SKM-1 (cell line): Measurements from ENCODE around the gene MAPK9.
"Not testable (repeated sequence)": the region's sequence is repeated elsewhere in the genome, so short reads cannot be mapped to it uniquely, and the experiment has no call there.

ENCODE experiments used
- DNase-seq: peaks from one replicate; lab custom pipeline; 2025; ENCODE audit not compliant: unreplicated experiment; lab: John Stamatoyannopoulos, UW

Gene MAPK9

DNA sequence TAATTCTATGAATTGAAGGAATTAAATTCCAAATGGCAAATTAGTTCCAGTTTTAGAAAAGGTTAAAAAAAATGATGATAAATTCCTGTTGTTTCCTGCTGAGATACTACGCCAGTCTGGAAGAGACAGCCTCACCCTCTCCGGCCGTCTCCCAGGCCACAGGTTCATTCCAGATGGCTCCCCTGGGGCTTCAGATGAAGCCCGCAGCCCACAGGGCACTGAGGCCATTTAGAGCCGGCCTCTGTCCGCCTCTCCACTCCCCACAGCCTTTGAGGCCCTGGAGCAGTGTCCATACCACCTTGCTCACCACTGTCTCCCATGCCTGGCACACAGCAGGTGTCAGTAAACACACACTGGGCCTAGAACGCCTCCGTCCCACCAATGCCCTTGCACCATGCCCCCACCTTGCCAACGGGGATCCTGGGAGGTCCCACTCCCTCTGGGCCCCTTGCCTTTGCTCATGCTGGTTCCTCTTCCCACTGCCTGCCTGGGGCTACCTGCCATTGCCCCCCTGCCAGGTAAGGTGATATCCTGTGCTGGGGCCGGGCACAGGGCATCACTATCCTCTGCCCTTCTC is 35.2 kb upstream of the MAPK9 start:
- DNase-seq: no peak

DNA sequence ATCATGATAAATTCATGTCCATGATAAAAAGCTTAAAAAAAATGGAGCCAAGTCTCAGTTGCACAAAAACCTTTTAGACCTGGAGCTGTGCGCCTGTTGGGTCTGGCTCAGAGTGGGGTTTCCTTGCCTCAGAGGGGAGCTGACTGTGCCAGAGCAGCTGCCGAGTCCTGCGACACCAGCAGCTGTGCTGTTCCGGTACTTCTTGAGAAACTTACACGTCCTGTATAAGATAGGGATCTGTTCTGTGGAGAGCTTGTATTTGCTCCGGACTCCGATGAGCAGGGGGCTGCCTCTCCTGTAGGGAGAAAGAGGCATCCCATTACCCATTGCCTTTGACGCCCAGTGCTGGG is 32.7 kb upstream of the MAPK9 start:
- DNase-seq: no peak

DNA sequence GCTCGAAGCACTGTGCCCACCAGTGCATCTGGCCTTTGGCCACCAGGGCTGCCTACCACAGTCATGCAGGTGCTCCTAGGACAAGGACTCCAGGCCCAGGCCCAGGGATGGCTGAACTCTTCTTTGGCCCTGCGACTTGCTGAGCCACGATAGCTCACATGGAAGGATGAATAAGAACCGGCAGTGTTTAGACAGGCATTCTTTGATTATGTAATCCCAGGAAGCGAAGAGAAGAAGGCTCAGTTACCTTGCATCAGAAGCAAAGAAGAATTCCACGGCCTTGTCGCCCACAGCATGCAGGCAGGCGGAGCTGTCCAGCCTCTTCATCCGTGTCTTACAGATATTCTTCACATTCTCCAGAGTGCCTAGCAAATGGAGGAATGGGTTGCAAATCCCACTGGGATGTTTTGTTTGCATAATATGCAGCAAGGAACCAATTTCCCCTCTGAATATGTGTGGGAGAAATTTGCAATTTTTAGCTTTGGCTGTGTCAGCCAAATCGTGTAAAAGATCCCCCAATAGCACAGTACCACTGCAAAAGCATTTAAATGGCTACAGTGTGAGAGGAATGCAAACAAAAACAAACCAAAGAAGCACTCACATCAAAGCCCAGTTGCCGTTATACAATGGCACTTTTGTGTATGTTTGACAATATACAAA is 32.2 kb upstream of the MAPK9 start:
- DNase-seq: no peak

DNA sequence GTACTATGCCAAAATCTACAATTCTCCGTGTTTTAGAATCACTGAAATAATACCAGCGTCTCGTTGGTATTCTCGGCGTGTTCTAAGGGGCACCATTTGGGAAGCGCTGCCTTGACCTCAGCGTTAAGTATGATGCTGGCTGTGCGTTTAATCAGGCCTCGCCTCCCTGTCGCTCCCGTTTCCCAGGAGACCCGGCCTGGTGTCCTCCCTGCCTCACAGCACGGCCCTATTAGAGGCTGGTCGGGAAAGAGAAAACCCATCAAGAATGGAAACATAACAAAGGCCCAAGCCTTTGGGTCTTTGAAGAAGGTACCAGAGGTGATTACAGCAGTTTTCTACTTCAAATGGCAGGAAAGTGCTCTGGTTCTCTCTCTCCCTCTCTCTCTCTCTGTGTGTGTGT is 31.3 kb upstream of the MAPK9 start:
- DNase-seq: no peak

DNA sequence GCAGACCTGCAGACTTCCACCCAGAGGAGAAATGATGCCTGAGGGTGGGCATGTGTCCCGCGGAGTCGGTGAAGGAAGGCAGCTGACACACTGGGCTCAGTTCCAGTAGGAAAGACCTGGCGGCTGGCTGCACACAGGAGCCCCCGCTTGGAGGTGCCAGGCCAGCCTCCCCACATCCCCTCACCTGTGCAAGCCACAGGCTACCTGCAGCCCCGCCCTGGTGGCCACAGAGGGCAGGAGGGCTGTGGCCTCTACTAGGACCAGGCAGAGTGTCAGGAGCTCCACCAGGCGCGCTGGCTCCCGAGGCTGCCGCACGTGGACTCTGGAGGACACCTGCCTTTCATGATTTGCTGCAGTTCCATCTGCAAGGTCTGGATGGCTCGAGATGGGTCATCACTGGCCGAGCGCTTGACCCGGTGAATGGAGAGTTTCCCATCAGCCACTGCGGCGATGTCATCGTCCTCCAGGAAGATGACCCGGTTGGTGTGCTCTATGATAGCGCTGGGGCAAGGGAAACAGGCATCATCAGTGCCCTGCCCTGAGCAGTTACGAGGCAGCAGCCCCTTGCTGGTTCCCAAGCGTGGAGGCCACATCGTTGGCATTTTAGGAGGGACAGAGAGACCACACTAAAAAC is 26.7 kb upstream of the MAPK9 start:
- no peak for DNase-seq

DNA sequence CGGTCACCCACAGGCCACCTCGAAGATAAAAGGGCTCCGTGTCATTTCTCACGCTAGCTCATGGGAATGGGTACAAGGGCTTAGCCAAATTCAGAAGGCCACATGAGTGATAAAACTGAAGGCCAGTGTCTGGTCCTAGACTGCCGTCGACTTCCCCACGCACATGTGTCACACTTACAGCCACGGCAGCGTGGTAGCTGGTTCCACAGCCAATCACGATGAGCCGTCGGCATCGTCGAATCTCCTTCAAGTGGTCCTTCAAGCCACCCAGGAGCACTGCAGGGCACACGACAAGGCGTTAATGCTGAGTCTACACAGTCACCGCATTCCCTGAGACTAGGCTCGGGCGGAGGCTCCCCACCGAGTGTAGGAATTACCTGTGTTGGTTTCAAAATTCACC is 24.7 kb upstream of the MAPK9 start:
- DNase-seq: no peak

DNA sequence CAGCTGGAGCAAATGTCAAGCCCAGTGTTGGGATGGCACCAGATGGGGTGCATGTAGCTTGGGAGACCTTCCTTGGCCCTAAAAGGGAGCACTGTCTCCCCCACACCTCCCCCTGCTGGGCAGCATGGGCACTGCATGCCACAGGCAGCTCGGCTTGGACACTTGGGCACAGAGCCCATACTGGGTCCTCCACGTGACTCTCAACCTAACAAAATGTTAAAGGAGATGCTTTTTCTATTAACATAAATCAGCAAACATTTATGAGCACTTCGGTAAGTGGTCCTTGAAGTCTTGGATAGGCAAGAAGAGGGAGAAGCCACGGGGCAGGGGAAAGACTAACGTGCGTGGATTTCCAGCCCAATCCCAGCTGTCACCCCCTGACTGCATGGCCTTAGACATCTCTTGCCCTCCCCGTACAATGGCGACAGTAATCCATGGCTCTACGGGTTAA is 23.9 kb upstream of the MAPK9 start:
- DNase-seq: no peak

DNA sequence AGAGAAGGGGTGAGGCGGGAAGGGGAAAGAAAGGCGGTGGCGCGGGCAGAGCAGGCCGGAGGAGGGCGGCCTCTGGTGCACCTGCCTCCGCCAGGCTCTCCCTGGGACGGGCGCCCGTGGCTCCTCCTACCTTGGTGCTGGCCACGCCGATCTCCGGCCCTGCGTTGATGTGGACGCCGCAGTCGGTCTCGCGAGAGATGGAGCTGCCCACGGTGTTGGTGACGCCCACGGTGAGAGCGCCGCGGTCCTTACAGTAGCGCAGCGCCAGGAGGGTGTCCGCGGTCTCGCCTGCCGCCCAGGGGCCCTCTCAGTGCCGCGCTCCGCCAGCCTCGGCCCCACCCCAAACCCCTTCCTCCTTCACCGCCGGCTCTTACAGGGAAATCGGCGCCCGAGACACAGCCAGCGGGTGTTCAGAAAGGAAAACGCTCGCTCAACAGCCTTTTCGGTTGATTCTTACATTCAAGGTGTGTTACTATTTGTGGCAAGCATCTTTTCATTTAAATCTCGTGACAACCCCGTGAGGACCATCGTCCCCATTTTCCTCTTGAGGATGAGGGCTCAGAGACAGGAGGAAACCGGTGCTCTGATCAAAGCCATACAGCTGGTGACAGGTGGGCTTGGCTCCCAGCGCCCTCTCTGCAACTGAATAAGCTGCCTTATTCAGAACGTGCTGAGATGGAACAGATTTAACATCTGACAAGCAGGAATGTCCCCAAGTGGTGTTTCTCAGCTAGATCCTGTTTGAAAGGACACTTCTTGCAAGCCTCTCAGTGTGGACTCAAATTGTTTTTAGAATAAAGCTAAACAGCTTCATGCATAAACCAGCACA is 22.0 kb upstream of the MAPK9 start:
- DNase-seq: peak; percentile 91

DNA sequence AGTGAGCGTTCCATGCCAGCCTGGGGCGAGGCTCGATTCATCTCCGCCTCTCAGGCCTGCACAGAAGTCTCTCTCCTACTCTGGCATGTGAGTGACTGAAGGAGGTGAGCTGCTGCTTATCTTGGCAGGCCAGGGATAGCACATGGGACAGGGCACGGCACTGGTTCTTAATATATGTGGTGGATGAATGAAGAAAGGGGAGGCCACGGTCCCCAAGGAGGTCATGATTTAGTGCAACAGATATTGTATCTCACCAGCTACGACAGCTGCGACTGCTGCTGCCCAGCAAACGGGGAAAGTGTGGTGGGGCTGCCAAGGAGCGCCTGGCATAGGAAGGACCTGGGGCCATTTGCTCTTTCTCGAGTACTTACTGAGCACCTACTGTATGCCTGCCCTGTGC is 19.3 kb upstream of the MAPK9 start:
- no peak for DNase-seq

DNA sequence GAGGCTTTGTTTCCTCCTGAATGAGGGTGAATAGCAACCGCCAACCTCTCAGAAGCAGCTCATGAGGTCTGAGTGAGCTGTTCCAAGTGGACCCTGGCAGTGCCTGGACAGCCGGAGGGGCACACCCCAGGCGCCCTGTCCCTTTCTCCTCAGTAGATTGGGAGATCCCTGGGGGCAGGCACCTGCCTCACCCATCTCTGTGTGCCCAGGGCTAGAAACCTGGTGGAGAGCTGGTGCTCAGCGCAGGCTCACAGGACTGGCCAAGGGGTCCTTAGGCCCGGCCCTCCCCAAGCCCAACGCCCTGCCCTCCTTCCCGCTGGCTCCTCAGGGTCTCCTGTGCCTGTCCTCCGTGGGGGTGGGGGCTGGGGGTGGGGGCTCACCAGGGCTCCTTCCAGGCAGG is 14.9 kb upstream of the MAPK9 start:
- DNase-seq: no peak

DNA sequence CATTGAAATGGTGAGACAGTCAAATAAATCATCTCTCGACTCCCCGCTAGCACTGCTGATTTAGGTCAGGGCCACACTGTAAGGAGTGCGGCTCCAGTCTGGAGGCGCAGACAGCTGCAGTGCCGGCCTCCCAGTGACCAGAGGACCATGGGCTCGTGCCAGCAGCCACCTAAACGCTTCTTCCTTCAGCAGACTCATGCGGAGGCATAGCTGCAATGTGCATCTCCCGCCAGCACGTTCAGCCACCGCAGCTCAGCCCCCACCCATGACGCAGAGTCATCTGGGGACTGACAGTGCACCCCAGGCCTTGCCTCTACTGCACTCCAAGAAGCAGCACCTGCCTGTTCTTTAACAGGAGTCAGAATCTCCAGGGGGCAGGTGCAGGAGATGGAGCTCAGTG is 13.6 kb upstream of the MAPK9 start:
- no peak for DNase-seq

DNA sequence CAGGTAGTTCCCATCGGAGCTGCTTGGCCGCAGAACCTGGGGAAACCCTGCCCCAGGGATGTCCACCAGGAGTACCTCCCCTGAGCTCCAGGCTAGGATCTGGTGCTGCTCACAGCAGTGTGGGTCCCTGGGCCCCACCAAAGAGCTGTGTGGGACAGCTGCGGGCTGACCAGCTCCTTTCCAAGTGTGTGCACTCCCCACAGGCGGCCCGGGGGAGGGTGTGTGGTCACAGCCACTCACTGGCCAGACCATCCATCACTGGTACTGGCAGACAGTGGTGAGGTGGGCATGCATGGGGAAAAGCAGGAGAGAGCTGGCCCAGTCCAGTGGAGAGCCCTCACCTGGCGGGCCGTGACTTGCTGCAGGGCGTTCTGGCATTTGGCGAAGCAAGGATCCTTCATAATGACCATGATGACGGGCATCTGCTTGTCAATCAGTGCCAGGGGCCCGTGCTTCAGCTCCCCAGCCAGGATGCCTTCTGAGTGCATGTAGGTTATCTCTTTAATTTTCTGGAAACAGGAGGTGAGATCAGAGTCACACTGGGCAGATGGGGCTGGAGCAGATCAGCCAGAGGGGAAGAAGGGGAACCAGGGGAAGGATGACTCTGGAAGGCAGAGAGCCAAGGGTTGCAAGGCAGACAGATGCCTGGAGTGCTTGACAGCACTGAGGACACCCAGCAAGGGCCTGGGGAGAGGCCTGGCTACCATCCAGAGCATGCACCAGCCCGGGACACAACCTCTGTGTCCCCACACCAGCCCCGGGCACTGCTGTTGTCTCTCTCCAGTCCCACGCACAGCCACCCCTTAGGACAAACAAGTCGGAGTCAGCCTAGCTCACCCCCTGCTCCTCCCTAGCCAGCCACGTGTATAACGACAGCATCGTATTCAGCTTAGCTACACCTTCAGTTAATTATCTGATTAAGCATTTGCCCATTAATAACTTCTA is 12.8 kb upstream of the MAPK9 start:
- no peak for DNase-seq

DNA sequence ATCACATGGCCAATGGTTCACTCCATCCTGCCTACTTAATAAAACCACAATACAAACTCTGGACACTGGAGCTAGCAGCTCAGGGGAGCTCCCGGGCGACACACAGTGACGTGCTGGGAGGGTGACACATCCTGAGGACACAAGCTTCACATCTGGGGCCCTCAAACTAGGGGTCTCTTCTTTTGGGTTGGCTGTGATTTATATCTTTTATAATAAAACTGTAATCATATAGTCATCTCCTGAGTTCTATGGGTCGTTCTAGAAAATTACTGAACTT is 12.1 kb upstream of the MAPK9 start:
- DNase-seq: no peak

DNA sequence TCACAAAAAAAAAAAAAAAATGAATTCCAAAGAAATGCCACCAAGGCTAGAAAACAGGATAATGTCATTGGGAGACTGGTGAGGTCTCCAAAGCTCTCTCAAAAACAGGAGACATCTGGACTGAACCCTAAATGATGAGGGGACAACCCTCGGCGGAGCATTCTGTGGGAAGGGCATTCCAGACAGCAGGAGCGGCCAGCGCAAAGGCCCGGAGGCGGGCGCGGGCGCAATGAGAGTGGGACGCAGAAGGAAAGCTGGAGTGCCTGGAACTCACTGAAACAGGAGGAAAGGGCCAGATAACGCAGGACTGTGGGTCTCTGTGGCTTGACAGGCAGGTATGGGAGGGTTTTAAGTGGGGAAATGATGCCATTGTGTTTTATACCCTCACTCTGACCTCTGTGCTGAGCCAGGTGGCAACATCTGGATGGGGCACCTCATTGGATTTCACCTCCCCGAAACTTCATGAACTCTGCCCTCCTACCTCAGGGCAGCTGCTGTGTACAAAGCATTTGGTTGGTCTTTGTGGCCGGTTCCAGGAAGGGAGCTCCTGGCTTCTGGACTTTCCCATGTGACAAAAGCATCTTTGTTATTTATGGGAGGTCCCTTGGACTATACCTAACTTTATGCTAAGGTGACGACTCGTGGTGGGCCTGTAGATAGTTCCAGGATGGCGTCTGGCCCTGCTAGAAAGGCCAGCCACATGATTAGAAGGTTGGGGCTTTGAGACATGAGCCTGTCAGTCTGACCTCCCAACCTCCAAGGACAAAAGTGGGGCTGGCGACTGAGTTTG is 11.5 kb upstream of the MAPK9 start:
- no peak for DNase-seq

DNA sequence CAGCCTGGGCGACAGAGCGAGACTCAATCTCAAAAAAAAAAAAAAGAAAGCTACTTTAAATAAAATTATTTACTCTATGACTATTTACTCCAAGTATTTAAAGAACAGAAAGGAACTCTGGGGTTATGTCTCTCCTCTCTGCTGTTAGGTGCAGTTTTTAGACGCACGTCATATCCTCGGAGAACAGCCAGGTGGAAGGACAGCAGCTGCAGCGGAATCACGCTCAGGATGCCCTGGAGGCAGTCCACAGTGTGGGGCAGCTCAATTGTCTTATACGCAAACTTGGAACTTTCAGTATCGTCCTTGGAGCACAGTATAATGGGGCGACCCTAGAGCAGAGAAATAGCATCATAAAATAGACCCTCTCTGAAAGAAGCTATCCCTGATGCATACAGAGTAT is 10.4 kb upstream of the MAPK9 start:
- DNase-seq: no peak

DNA sequence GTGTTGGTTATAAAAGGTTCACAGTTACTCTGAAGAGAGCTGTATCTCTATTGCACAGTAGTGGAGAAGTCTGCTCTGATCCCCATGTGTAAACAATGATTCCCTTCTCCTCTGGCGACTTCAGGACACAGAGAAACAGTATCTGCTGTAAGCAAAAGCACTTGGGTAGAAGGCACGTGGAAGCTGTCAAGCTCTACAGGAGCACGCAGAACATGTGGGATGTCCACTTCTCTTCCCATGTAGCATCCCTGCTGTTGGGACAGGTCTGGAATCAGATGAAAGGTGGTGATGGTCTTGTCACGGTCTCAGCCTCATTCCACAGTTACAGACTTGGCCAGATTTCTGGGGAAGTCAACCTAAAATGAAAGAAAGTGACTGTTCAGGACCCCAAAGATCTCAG is 9.4 kb upstream of the MAPK9 start:
- DNase-seq: no peak

DNA sequence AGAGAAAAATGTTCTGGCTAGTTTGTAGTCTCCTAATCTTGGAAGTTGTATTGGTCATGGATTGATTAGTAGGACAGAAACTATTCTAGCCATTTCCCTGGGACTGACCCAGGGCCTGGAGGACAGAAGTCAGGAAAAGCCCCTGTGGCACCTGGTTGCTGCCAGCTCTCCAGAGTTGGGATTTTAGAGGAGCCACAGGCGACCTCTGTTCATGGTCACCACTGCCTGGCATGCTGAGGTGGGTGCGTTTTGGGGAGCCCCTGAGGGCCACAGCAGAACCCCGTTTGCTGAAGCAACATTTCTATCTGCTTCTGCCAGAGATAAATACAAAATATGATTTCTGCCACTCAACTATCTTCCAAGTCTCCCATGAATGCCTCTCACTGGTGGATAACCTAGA is 7.6 kb upstream of the MAPK9 start:
- no peak for DNase-seq

DNA sequence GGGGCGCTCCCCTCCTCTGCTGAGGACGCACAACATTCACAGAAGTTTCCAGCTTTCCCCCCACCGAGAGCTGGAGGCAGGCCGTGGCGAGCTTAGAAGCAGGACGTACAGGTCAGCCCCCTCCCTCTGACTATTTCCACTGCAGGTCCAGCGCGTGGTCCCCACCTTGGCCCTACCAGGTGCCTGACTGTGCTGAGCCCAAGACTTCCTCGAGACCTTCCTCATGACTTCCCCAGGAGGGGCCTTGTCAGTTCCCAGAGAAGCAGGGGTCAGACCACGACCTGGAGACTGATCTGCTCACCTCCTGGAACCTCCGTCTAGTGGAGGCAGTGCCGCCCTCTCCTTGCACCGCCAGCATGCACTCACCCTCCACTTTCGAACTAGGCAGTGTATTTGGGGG is 7.1 kb upstream of the MAPK9 start:
- DNase-seq: not testable (repeated sequence)

DNA sequence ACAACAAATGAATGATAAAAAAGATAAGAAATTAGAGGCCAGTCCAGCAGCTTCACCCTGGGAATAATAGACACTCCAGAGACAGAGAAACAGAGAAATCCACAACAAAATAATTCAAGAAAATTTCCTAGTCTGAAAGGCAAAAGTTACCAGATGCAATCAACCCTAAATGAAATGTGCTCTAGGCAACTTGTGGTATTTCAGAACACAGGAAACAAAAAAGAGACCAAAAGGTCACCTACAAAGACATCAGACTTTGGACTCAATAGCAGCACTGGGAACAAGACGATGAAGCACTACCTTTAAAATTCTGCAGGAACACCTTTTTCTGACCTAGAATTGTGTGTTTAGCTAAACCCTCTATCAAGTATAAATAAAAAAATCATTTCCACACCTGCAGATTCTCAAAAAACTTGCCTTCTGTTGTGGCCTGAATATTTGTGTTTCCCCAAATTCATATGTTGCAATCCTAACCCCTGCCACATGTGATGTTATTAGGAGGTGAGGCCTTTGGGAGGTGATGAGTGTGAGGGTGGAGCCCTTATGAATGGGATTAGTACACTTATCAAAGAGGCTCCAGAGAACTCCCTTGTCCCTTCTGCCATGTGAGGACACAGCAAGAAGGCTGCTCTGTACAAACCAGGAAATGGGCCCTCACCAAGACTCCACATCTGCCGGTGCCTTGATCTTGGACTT is 5.9 kb upstream of the MAPK9 start:
- DNase-seq: no peak

DNA sequence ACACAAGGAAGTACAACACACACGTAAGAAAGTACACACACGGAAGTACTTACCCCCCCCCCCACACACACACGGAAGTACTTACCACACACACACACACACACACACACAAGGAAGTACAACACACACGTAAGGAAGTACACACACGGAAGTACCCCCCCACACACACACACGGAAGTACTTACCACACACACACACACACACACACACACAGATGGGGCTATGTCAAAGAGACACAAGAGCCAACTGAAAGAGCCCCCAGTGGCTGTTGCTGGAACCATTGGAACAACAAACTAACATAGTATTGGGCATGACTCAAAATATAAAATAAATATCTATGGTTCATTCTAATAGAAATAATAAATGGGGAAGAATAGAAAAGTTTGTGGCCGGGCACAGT is 4.9 kb upstream of the MAPK9 start:
- no peak for DNase-seq
